ENCODE measurements around the gene GLRX5. TPM values are rescaled to one million over a fixed set of nuclear protein-coding genes. Genes with fewer than 3 reads are reported as not detected.

Gene GLRX5
- total RNA-seq, 1 experiment from 2014 or later = 67.8 TPM

- Histone ChIP-seq H3K36me3 (ENCODE audit: control insufficient read depth, insufficient read depth, low read length) (no peaks in the 10 kb centered on the region; the same call in 1 of the 2 replicates), H3K9me3 (no peaks in the 10 kb centered on the region; the same call in 1 of the 2 replicates), H3K27me3 (replicated peaks; ENCODE audit: control insufficient read depth, insufficient read depth, low read length) (no peaks in the 10 kb centered on the region), H3K4me1 (peaks cover 62% of the 10 kb centered on the region), H3K4me3 (ENCODE audit: low read depth, low read length) (no peak overlapping the region)
- BruUV-seq (replicated peaks) = no TSS peak
- Mint-ChIP-seq H3K27me3 (ENCODE audit: insufficient read depth, unreplicated experiment) (no peaks in the 10 kb centered on the region), H3K27ac (ENCODE audit: unreplicated experiment) (no peak overlapping the region), H3K4me1 (ENCODE audit: low read depth, unreplicated experiment) (peaks cover 43% of the 10 kb centered on the region), H3K9me3 (ENCODE audit: unreplicated experiment) (no peaks in the 10 kb centered on the region), H3K4me3 (ENCODE audit: unreplicated experiment) (no peak overlapping the region), H3K36me3 (ENCODE audit: insufficient read depth, unreplicated experiment) (peaks cover 2% of the 10 kb centered on the region)
- no peak for TF ChIP-seq CTCF (IDR thresholded peaks at IDR 0.05; ENCODE audit: insufficient read depth in 1 of 2, low read depth in 1 of 2, low read length in 1 of 2, severe bottlenecking in 1 of 2, unreplicated experiment in 1 of 2)
- POLR2A ChIA-PET = interaction anchor here (1.8 kb wide), 1 partner anchor 23 kb away, joined by 7 read pairs; no protein-coding TSS in a partner anchor
- intact Hi-C loops (cut with micrococcal nuclease; ENCODE audit: unreplicated experiment) = loop anchor here (1.0 to 2.0 kb wide), 3 partner anchors 24 to 48 kb away; no protein-coding TSS in a partner anchor
- CTCF ChIA-PET = interaction anchor here (1.2 to 2.2 kb wide), 2 partner anchors 23 to 40 kb away, joined by 6 to 7 read pairs; no protein-coding TSS in a partner anchor
- DNase-seq = no peak
These were observed 42.8 kb upstream of the GLRX5 start for GRCh38 chr14:95491936-95492608.

DNA sequence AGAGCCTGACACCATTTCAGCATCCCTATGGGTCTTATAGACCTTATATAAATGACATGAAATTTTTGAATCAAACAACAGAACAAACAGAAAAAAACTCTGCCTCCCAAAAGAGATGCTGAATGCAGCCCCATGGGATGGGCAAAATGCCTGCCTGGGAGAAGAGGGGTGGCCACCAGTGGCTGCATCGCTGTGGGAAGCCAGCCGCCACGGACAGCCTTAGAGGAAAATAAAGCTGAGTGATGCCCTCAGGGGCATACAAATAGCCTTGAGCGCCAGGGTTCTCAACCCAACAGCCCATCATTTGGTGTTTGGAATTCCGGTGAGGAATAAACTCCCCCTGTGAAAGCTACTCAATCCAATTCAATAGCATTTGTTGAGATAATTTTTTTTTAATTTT, 41.3 kb upstream of the GLRX5 start:
- no peak for TF ChIP-seq CTCF (IDR thresholded peaks at IDR 0.05; ENCODE audit: insufficient read depth in 1 of 2, low read depth in 1 of 2, low read length in 1 of 2, severe bottlenecking in 1 of 2, unreplicated experiment in 1 of 2)
- no peak overlapping the region for H3K4me3 ChIP-seq (ENCODE audit: low read depth, low read length)
- H3K4me1 Mint-ChIP-seq (ENCODE audit: low read depth, unreplicated experiment) = peaks cover 35% of the 10 kb centered on the region
- POLR2A ChIA-PET = interaction anchor here (0.7 kb wide), 1 partner anchor 31 kb away, joined by 4 read pairs; no protein-coding TSS in a partner anchor
- no peaks in the 10 kb centered on the region; the same call in 1 of the 2 replicates for H3K9me3 ChIP-seq
- no peaks in the 10 kb centered on the region for H3K9me3 Mint-ChIP-seq (ENCODE audit: unreplicated experiment)
- H3K4me1 ChIP-seq = peaks cover 68% of the 10 kb centered on the region
- CTCF ChIA-PET = interaction anchor here (0.7 to 1.3 kb wide), 2 partner anchors 41 to 441 kb away, joined by 3 read pairs; no protein-coding TSS in a partner anchor
- H3K36me3 ChIP-seq (ENCODE audit: control insufficient read depth, insufficient read depth, low read length) = no peaks in the 10 kb centered on the region; the same call in 1 of the 2 replicates
- no peak overlapping the region for H3K27ac Mint-ChIP-seq (ENCODE audit: unreplicated experiment)
- DNase-seq = no peak
- H3K27me3 Mint-ChIP-seq (ENCODE audit: insufficient read depth, unreplicated experiment) = no peaks in the 10 kb centered on the region
- intact Hi-C loops (cut with micrococcal nuclease; ENCODE audit: unreplicated experiment) = no loop called here
- no TSS peak for BruUV-seq (replicated peaks)
- H3K4me3 Mint-ChIP-seq (ENCODE audit: unreplicated experiment) = no peak overlapping the region
- H3K27me3 ChIP-seq (replicated peaks; ENCODE audit: control insufficient read depth, insufficient read depth, low read length) = no peaks in the 10 kb centered on the region
- no peaks in the 10 kb centered on the region for H3K36me3 Mint-ChIP-seq (ENCODE audit: insufficient read depth, unreplicated experiment)

DNA sequence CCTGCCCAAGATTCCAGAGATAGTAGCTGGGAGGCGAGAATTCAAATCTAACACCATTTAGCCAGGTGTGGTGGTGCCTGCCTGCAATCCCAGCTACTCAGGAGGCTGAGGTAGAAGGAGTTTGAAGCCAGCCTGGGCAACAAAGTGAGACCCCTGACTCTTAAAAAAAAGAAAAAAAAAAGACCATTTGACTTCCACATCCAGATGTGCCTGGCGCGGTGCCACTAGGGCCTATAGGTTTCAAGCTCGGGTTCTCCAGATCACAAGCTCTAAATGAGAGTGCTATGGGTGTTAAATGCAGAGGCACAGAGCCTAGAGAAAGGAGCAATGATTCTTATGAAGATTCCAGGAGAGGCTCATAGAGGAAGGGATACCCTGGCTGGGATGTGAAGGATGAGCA, 40.9 kb upstream of the GLRX5 start:
- Histone ChIP-seq H3K27me3 (replicated peaks; ENCODE audit: control insufficient read depth, insufficient read depth, low read length) (no peaks in the 10 kb centered on the region), H3K36me3 (ENCODE audit: control insufficient read depth, insufficient read depth, low read length) (no peaks in the 10 kb centered on the region; the same call in 1 of the 2 replicates), H3K4me1 (peaks cover 69% of the 10 kb centered on the region), H3K9me3 (no peaks in the 10 kb centered on the region; the same call in 1 of the 2 replicates), H3K4me3 (ENCODE audit: low read depth, low read length) (no peak overlapping the region)
- no TSS peak for BruUV-seq (replicated peaks)
- intact Hi-C loops (cut with micrococcal nuclease; ENCODE audit: unreplicated experiment) = no loop called here
- ChIA-PET CTCF (interaction anchor here (0.7 to 1.3 kb wide), 2 partner anchors 42 to 441 kb away, joined by 3 read pairs; no protein-coding TSS in a partner anchor), POLR2A (interaction anchor here (0.7 kb wide), 1 partner anchor 31 kb away, joined by 4 read pairs; no protein-coding TSS in a partner anchor)
- H3K9me3 Mint-ChIP-seq (ENCODE audit: unreplicated experiment) = no peaks in the 10 kb centered on the region
- TF ChIP-seq CTCF (IDR thresholded peaks at IDR 0.05; ENCODE audit: insufficient read depth in 1 of 2, low read depth in 1 of 2, low read length in 1 of 2, severe bottlenecking in 1 of 2, unreplicated experiment in 1 of 2) = no peak
- H3K4me1 Mint-ChIP-seq (ENCODE audit: low read depth, unreplicated experiment) = peaks cover 36% of the 10 kb centered on the region
- no peak overlapping the region for H3K4me3 Mint-ChIP-seq (ENCODE audit: unreplicated experiment)
- DNase-seq = no peak
- H3K27me3 Mint-ChIP-seq (ENCODE audit: insufficient read depth, unreplicated experiment) = no peaks in the 10 kb centered on the region
- H3K36me3 Mint-ChIP-seq (ENCODE audit: insufficient read depth, unreplicated experiment) = no peaks in the 10 kb centered on the region
- peak overlapping the region; percentile 11 for H3K27ac Mint-ChIP-seq (ENCODE audit: unreplicated experiment)
